ENCODE results near the gene KCNIP1. TPM values are rescaled to one million over a fixed set of nuclear protein-coding genes. Genes with fewer than 3 reads are reported as not detected.
A peak's percentile ranks its signal among the peaks of the same experiment; 100 is the strongest.

Gene KCNIP1
- total and polyA plus RNA-seq, 2 of the 8 experiments (the other 6 are each of a cell fraction or from before 2014, with no cell fraction given): 0.52 to 0.83 TPM

GRCh38 chr5:170758481-170758880, 254.7 kb downstream of the KCNIP1 start:
- Histone ChIP-seq H2BK12ac (ENCODE audit: low read depth, low read length) (0 out of 2 replicates have a peak overlapping the region, but pooled peaks have one; percentile 99), H4K5ac (ENCODE audit: insufficient read length, low read depth, low read length) (no peak overlapping the region), H3K9ac (replicated peaks in 1 of 4; ENCODE audit: extremely low read depth in 1 of 4, low read depth in 3 of 4, low read length in 3 of 4) (no peak overlapping the region), H3K23ac (ENCODE audit: insufficient read length) (no peak overlapping the region), H4K8ac (ENCODE audit: extremely low read depth, insufficient read depth, low read length) (no peak overlapping the region), H2BK20ac (ENCODE audit: low read length) (peak overlapping the region; percentile 96; the same call in 1 of the 2 replicates), H3K18ac (ENCODE audit: extremely low read depth, low read length) (no peak overlapping the region), H3K14ac (ENCODE audit: insufficient read length) (no peak overlapping the region), H4K20me1 (replicated peaks in 1 of 2; ENCODE audit: control insufficient read depth in 1 of 2, insufficient read depth in 2 of 2, low read length in 2 of 2) (no peaks in the 10 kb centered on the region), H2AFZ (ENCODE audit: low read length) (no peak overlapping the region), H3K9me3 (ENCODE audit: insufficient read depth in 2 of 2, low read depth in 1 of 2, low read length in 1 of 2) (no peaks in the 10 kb centered on the region), H3K4ac (replicated peaks; ENCODE audit: insufficient read length, low read depth, low read length) (peak overlapping the region; percentile 70), H2BK120ac (replicated peaks; ENCODE audit: low read depth, low read length) (peak overlapping the region; percentile 88), H3K56ac (replicated peaks; ENCODE audit: insufficient read length, low read depth, low read length) (no peak overlapping the region), H3K79me1 (ENCODE audit: low read depth, low read length) (no peaks in the 10 kb centered on the region), H2AK5ac (ENCODE audit: low read depth, low read length) (no peak overlapping the region), H2BK5ac (ENCODE audit: low read depth, low read length) (0 out of 2 replicates have a peak overlapping the region, but pooled peaks have one; percentile 100), H3K23me2 (ENCODE audit: low read depth, low read length) (peaks cover 10% of the 10 kb centered on the region; the same call in 1 of the 2 replicates), H4K91ac (replicated peaks; ENCODE audit: insufficient read length, low read length) (peak overlapping the region; percentile 40), H3K4me2 (ENCODE audit: insufficient read depth in 1 of 2, low read depth in 2 of 2, low read length in 2 of 2) (no peak overlapping the region), H3K27ac (ENCODE audit: low read depth, low read length) (no peak overlapping the region), H3K4me3 (ENCODE audit: extremely low read depth in 1 of 4, insufficient read depth in 2 of 4, low read depth in 3 of 4, low read length in 4 of 4) (no peak overlapping the region), H3K27me3 (replicated peaks in 1 of 4; ENCODE audit: control insufficient read depth in 3 of 4, extremely low read depth in 1 of 4, insufficient read depth in 3 of 4, low read length in 3 of 4) (no peaks in the 10 kb centered on the region), H2BK15ac (ENCODE audit: low read length) (no peak overlapping the region), H3K4me1 (replicated peaks in 1 of 4; ENCODE audit: control insufficient read depth in 3 of 4, insufficient read depth in 4 of 4, low read length in 3 of 4) (peaks cover 8 to 10% (median 9%) of the 10 kb centered on the region in 4 experiments), H3K79me2 (ENCODE audit: control insufficient read depth in 1 of 2, insufficient read depth in 2 of 2, low read length in 2 of 2) (no peaks in the 10 kb centered on the region), H3K36me3 (ENCODE audit: control insufficient read depth in 2 of 4, insufficient read depth in 4 of 4, low read length in 3 of 4) (0 out of 8 replicates have a peak, but pooled peaks cover 0 to 4% (median 0%) of the 10 kb centered on the region in 4 experiments)
- no peak for FAIRE-seq
- ChIA-PET POLR2A (ENCODE audit: partially characterized antibody) (interaction anchor here (6.4 to 9.5 kb wide), 2 partner anchors 10 to 13 kb away, joined by 82 to 190 read pairs; no protein-coding TSS in a partner anchor), CTCF (ENCODE audit: partially characterized antibody) (interaction anchor here (3.4 to 3.9 kb wide), 2 partner anchors 10 to 11 kb away, joined by 15 to 26 read pairs; no protein-coding TSS in a partner anchor)
- WGBS, 2 experiments (ENCODE audit: extremely low coverage in 1 of 2, insufficient coverage in 1 of 2, insufficient read length in 1 of 2, insufficient replicate concordance in 2 of 2, low coverage in 1 of 2, low lambda C conversion rate in 2 of 2, missing lambda C conversion rate in 1 of 2): 85% methylated on average over 3 of the region's 3 CpGs; no CpG with 5 or more reads in 1 of the 2 experiments
- no peak for DNase-seq (ENCODE audit: low read depth in 1 of 2, low spot score in 2 of 2)
- no peak for TF ChIP-seq CEBPB (IDR thresholded peaks at IDR 0.05; ENCODE audit: low read depth, low read length)
- no peak for TF ChIP-seq GABPA (IDR thresholded peaks at IDR 0.05; ENCODE audit: borderline replicate concordance, insufficient read depth, low read length)
- TF ChIP-seq SIRT6 (IDR thresholded peaks at IDR 0.05; ENCODE audit: low read length): no peak
- TF ChIP-seq CBX8 (IDR thresholded peaks at IDR 0.05; ENCODE audit: borderline replicate concordance, low read depth, low read length): no peak
- TF ChIP-seq ATF2 (IDR thresholded peaks at IDR 0.05; ENCODE audit: low read length): no peak
- no peak for TF ChIP-seq SUZ12 (IDR thresholded peaks at IDR 0.05; ENCODE audit: low read length)
- TF ChIP-seq MAX (IDR thresholded peaks at IDR 0.05): no peak
- TF ChIP-seq RNF2 (IDR thresholded peaks at IDR 0.05; ENCODE audit: borderline replicate concordance, low read depth, low read length, missing control alignments, poor library complexity, severe bottlenecking): no peak
- no peak for TF ChIP-seq CHD1 (IDR thresholded peaks at IDR 0.05; ENCODE audit: low read depth, low read length)
- no peak for TF ChIP-seq EZH2 (IDR thresholded peaks at IDR 0.05; ENCODE audit: low read depth, low read length, severe bottlenecking)
- TF ChIP-seq ASH2L (IDR thresholded peaks at IDR 0.05; ENCODE audit: low read length): no peak
- TF ChIP-seq CREB1 (IDR thresholded peaks at IDR 0.05): no peak

Data from H1 (cell line).